GOT3 (cell line): ENCODE results near the gene ZSCAN5A.
"Not testable (repeated sequence)": the region's sequence is repeated elsewhere in the genome, so short reads cannot be mapped to it uniquely, and the experiment has no call there.

Source experiments
- DNase-seq: peaks from one replicate; lab custom pipeline; 2025; ENCODE audit warnings: mixed read lengths; lab: John Stamatoyannopoulos, UW

Gene ZSCAN5A

GRCh38 chr19:56209091-56209490 lies 105.5 kb downstream of the ZSCAN5A start:
- DNase-seq, result no peak

- DNase-seq, result not testable (repeated sequence)
Measured at GRCh38 chr19:56207581-56207980, 107.1 kb downstream of the ZSCAN5A start.

- no peak for DNase-seq
Measured at GRCh38 chr19:56201973-56202372, 112.7 kb downstream of the ZSCAN5A start, which contains the start of gene ZSCAN5C. Gene ZSCAN5C (plus strand): TSS chr19:56202273. CDS start chr19:56205914, 3,641 bp downstream.

GRCh38 chr19:56199687-56200086 lies 115.0 kb downstream of the ZSCAN5A start:
- no peak for DNase-seq

GRCh38 chr19:56197646-56198045 lies 117.0 kb downstream of the ZSCAN5A start, which contains the start of gene ZSCAN5B:
Gene ZSCAN5B (minus strand): TSS chr19:56197783. CDS start chr19:56193052, 4,731 bp downstream.
- not testable (repeated sequence) for DNase-seq

GRCh38 chr19:56193981-56194640 lies 120.5 kb downstream of the ZSCAN5A start:
- DNase-seq, result no peak

GRCh38 chr19:56191711-56192110 lies 122.9 kb downstream of the ZSCAN5A start:
- DNase-seq, result no peak

- DNase-seq, result no peak
Measured at GRCh38 chr19:56191115-56191514, 123.5 kb downstream of the ZSCAN5A start.

- no peak for DNase-seq
Measured at GRCh38 chr19:56189785-56190184, 124.9 kb downstream of the ZSCAN5A start.

- no peak for DNase-seq
Measured at GRCh38 chr19:56177564-56178243, 136.9 kb downstream of the ZSCAN5A start.

- DNase-seq, result no peak
Measured at GRCh38 chr19:56176881-56177280, 137.8 kb downstream of the ZSCAN5A start.

GRCh38 chr19:56176310-56176709 lies 138.3 kb downstream of the ZSCAN5A start:
- DNase-seq, result not testable (repeated sequence)

- DNase-seq, result not testable (repeated sequence)
Measured at GRCh38 chr19:56175861-56176307, 138.8 kb downstream of the ZSCAN5A start, which contains the start of gene GALP. Gene GALP (plus strand): TSS chr19:56176008. CDS start chr19:56177109, 1,101 bp downstream.

GRCh38 chr19:56174550-56174949 lies 140.1 kb downstream of the ZSCAN5A start:
- no peak for DNase-seq

GRCh38 chr19:56174086-56174485 lies 140.6 kb downstream of the ZSCAN5A start:
- DNase-seq, result no peak
